Measurements from ENCODE around the gene SUGCT.

DNA sequence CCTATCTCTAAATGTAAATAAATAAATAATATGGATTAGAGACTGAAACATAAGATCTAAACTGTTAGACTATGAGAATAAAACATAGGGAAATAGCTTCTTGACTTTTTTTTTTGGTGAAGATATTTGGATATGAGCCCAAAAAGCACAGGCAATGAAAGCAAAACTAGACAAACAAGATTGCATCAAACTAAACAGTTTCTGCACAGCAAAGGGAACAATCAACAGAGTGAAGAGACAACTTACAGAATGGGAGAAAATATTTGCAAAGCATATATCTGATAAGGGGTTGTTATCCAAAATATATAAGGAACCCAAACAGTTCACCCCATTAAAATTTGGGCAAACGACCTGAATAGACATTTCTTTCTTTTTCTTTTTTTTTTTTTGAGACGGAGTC is 148.1 kb downstream of the SUGCT start:
- TF ChIP-seq ZNF423 (CRISPR knock-in tag; IDR thresholded peaks at IDR 0.05), result no peak
- TF ChIP-seq ELF4 (CRISPR knock-in tag; IDR thresholded peaks at IDR 0.05; ENCODE audit: low read depth), result no peak
- TF ChIP-seq, protein P1, sequence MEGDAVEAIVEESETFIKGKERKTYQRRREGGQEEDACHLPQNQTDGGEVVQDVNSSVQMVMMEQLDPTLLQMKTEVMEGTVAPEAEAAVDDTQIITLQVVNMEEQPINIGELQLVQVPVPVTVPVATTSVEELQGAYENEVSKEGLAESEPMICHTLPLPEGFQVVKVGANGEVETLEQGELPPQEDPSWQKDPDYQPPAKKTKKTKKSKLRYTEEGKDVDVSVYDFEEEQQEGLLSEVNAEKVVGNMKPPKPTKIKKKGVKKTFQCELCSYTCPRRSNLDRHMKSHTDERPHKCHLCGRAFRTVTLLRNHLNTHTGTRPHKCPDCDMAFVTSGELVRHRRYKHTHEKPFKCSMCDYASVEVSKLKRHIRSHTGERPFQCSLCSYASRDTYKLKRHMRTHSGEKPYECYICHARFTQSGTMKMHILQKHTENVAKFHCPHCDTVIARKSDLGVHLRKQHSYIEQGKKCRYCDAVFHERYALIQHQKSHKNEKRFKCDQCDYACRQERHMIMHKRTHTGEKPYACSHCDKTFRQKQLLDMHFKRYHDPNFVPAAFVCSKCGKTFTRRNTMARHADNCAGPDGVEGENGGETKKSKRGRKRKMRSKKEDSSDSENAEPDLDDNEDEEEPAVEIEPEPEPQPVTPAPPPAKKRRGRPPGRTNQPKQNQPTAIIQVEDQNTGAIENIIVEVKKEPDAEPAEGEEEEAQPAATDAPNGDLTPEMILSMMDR (IDR thresholded peaks at IDR 0.05), result no peak
- TF ChIP-seq, protein P2, sequence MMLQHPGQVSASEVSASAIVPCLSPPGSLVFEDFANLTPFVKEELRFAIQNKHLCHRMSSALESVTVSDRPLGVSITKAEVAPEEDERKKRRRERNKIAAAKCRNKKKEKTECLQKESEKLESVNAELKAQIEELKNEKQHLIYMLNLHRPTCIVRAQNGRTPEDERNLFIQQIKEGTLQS (CRISPR knock-in tag; conservative IDR thresholded peaks at IDR 0.05), result no peak
- TF ChIP-seq, protein P3, sequence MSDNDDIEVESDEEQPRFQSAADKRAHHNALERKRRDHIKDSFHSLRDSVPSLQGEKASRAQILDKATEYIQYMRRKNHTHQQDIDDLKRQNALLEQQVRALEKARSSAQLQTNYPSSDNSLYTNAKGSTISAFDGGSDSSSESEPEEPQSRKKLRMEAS (CRISPR knock-in tag; IDR thresholded peaks at IDR 0.05), result no peak
- TF ChIP-seq ZNF317 (CRISPR knock-in tag; IDR thresholded peaks at IDR 0.05; ENCODE audit: borderline replicate concordance, low read depth), result no peak
- no peak for TF ChIP-seq NFYB (CRISPR knock-in tag; conservative IDR thresholded peaks at IDR 0.05; ENCODE audit: low read depth)
- TF ChIP-seq, protein P4, sequence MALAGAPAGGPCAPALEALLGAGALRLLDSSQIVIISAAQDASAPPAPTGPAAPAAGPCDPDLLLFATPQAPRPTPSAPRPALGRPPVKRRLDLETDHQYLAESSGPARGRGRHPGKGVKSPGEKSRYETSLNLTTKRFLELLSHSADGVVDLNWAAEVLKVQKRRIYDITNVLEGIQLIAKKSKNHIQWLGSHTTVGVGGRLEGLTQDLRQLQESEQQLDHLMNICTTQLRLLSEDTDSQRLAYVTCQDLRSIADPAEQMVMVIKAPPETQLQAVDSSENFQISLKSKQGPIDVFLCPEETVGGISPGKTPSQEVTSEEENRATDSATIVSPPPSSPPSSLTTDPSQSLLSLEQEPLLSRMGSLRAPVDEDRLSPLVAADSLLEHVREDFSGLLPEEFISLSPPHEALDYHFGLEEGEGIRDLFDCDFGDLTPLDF (CRISPR knock-in tag; IDR thresholded peaks at IDR 0.05), result no peak
- TF ChIP-seq, protein P5, sequence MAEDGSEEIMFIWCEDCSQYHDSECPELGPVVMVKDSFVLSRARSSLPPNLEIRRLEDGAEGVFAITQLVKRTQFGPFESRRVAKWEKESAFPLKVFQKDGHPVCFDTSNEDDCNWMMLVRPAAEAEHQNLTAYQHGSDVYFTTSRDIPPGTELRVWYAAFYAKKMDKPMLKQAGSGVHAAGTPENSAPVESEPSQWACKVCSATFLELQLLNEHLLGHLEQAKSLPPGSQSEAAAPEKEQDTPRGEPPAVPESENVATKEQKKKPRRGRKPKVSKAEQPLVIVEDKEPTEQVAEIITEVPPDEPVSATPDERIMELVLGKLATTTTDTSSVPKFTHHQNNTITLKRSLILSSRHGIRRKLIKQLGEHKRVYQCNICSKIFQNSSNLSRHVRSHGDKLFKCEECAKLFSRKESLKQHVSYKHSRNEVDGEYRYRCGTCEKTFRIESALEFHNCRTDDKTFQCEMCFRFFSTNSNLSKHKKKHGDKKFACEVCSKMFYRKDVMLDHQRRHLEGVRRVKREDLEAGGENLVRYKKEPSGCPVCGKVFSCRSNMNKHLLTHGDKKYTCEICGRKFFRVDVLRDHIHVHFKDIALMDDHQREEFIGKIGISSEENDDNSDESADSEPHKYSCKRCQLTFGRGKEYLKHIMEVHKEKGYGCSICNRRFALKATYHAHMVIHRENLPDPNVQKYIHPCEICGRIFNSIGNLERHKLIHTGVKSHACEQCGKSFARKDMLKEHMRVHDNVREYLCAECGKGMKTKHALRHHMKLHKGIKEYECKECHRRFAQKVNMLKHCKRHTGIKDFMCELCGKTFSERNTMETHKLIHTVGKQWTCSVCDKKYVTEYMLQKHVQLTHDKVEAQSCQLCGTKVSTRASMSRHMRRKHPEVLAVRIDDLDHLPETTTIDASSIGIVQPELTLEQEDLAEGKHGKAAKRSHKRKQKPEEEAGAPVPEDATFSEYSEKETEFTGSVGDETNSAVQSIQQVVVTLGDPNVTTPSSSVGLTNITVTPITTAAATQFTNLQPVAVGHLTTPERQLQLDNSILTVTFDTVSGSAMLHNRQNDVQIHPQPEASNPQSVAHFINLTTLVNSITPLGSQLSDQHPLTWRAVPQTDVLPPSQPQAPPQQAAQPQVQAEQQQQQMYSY (CRISPR knock-in tag; IDR thresholded peaks at IDR 0.05), result no peak
- TF ChIP-seq, protein P6, sequence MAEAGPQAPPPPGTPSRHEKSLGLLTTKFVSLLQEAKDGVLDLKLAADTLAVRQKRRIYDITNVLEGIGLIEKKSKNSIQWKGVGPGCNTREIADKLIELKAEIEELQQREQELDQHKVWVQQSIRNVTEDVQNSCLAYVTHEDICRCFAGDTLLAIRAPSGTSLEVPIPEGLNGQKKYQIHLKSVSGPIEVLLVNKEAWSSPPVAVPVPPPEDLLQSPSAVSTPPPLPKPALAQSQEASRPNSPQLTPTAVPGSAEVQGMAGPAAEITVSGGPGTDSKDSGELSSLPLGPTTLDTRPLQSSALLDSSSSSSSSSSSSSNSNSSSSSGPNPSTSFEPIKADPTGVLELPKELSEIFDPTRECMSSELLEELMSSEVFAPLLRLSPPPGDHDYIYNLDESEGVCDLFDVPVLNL (CRISPR knock-in tag; IDR thresholded peaks at IDR 0.05; ENCODE audit: borderline replicate concordance, low read depth), result no peak
